Activated CD8-positive, alpha-beta memory T cell treated with anti-CD3 and anti-CD28 coated beads, Interleukin-2, amount 50 U/mL, for 24 hours (primary cell): ENCODE results near the gene PLCL1.
"Not testable (repeated sequence)": the region's sequence is repeated elsewhere in the genome, so short reads cannot be mapped to it uniquely, and the experiment has no call there.

ENCODE experiments used
- DNase-seq: peaks from one replicate; pipeline ENCODE4 v3.0.0-alpha.2; 2020; ENCODE audit errors: extremely low read depth

PLCL1 gene

DNA sequence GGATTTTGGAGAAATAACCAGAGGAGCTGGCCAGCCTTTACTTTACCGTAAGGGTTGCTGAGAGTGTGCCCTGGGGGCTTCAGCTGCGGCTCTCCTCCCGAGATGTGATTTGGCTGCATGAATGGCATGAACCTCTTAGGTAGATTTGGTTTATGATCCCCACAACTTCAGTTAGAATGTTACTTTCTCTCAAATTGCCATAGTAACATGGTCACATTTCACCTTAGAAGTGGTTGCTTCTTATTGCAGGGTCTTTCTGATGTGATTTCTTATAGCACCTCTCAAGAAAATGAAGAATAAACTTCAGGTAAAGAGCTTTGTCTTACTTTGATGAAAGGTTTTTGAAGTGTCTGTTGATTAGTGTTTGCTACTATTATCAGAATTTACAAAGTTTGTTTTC, 5.6 kb downstream of the PLCL1 start:
- DNase-seq = no peak

DNA sequence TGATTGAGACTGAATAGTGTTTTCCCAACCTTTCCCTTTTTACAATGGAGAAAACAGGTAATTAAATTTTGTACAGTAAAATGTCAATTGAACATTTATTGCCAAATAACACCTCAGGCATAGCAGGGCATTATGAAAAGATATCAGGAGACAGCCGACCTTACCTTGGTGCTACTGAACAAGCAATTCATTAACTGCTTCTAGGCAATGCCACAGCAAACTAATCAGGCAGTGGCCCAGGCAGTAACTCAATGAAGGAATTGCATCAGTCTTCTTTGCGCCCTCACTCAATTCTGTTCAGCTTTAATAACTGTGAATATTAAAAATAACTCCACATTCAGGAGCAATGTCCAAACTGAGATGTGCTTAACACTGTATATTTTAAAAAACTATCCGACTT, 6.1 kb downstream of the PLCL1 start:
- DNase-seq = no peak

DNA sequence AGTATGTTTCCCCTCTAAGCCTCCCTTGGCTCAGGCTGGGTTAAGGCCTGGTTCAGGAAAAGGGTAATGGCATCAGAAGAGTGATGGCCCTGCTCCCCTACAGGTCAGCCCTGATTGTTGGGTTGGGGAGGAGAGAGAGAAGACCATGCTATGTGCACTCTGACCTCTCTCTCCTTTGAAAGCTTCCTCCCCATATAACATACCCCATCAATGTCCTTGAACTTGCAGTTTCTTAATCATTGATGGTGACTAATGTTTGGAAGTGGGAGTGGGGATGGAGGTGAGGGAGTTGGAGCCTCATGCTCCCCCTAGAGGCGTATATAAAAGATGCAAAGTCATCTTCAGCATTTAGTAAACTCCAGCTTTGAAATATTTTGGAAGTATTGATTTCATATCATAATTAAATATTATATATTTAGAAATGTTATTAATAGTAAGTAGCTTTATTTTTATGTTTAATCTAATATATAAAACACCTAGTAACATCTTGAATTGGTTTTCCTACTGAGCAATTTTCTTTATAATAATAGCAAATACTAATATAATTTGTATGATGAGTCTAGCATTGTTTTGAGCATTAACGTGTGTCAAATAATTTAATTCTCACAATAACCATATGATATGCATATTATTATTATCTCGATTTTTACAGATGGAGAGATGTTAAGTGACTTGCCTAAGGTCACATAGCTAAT, 8.8 kb downstream of the PLCL1 start:
- DNase-seq = no peak

DNA sequence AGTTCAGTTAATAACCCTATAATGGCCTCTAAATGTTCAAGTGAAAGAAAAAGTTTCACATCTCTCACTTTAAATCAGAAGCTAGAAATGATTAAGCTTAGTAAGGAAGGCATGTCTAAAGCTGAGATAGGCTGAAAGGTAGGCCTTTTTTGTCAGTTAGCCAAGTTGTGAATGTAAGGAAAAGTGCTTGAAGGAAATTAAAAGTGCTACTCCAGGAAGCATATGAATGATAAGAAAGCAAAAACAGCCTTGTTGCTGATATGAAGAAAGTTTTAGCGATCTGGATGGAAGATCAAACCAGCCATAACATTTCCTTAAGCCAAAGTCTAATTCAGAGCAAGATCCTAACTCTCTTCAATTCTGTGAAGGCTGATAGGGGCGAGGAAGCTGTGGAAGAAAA, 10.1 kb downstream of the PLCL1 start:
- no peak for DNase-seq

DNA sequence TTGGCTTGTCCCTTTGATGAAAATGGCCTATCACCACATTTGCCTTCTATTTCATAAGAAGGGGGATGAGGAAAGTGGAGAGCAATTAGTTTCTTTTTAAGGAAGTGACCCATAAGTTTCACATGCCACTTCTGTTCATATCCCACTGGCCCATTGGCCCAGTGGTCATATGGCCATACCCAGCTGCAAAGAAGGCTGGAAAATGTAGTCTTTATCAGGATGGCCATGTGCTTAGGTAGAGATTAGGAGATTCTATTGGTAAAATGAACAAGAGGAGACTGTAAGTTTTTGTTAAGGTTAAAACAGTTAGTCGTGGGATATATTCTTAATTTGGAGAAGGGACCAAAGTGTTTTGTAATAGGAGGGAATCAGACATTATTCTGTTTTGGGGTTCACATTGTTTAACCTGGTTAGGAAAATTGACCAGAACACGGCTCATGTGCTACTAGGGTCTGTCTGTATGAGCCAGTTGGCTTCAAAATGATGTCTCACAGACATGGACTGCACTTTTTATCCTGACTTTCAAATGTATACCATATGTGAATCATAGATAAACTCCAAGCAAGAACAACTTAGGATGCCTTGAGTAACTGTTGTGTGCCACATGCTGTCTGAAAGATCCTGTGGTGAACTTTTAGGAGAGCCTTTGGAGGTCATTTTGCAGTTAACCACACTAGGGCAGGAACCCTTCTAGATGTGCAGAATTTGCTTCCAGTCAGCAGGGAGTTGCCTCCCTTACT, 17.3 kb downstream of the PLCL1 start:
- no peak for DNase-seq

DNA sequence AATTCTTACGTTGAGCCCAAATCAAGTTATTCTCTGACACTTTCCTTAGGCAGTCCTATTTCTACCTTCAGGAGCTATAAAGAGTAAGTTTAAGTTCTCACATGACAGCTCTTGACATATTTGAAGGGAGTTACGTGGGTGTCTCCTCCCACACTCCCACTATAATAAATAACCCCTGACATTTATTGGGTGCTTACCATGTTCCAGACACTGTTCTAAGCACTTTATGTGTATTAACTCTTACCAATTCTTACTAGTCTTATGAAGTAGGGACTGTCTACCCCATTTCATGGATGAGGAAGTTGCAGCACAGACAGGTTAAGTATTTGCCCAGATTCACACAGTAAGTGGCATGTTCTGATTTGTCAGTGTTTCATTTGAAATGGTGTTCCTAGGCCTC, 17.9 kb downstream of the PLCL1 start:
- no peak for DNase-seq

DNA sequence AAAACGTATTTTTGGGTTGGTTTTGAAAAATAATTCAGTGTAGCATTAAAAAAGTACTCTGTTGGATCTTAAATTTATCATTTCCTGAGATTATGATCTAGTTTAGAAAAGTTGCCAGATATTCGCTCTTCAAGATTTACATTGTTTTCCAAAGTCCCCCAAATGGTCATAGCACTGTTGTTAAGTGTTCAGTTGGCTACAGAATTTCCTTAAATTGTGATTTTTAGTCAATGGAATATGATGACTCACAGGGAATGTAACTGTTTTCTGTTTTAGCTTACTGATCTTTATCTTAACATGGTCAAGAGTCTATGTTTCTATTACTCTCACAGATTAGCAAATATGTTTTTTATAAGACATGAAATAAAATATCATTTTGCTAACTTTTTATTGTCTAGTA, 23.2 kb downstream of the PLCL1 start:
- DNase-seq = no peak

DNA sequence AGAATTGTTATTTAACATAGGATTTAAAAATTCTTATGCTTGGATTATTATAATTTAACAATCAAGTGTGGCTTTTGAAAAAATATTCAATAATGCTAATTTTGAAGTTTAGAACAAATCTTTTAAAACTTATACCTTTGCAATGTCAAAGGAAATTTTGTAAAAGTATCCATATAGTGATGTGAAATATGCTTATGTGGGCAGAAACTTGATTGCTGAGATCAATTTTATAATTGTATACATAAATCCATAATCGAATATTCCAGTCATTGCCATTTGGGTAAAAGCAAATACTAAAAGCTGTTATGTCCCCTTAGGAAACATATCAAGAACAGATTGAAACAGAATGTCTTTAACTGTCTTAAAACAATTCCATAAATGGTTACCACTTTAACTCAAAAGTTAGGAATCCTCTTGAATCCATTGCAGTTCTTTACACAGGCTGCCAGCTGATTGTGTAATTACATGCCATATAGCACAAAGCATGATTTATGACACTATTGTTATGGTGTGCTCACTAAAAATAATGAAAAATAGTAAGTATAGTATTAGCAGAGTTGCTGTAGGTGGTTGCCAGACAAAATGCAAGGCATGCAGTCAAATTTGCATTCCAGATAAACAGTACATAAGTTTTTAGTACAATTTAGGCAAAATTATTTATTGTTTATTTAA, 24.2 kb downstream of the PLCL1 start:
- DNase-seq = no peak

DNA sequence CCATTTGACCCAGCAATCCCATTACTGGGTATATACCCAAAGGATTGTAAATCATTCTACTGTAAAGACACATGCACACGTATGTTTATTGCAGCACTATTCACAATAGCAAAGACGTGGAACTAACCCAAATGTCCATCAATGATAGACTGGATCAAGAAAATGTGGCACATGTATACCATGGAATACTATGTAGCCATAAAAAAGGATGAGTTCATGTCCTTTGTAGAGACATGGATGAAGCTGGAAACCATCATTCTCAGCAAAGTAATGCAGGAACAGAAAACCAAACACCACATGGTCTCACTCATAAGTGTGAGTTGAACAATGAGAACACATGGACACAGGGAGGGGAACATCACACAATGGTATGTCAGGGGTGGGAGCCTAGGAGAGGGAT, 30.4 kb downstream of the PLCL1 start:
- DNase-seq = not testable (repeated sequence)

DNA sequence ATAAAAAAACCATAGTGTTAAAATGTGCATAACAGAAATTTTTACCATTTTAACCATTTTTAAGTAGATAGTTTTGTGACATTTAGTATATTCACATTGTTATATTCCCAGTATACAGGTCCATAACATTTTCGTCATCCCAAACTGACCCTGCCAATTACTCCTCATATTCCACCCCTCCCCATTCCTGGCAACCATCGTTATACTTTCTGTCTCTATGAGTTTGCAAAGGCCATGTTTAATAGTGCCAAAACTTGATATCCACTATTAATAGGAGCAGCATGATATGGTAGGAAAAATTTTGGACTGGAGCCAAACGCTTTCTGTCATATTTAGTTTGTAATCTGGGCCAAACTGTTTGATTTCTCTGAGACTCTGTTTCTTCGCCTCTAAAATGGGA, 30.9 kb downstream of the PLCL1 start:
- no peak for DNase-seq

DNA sequence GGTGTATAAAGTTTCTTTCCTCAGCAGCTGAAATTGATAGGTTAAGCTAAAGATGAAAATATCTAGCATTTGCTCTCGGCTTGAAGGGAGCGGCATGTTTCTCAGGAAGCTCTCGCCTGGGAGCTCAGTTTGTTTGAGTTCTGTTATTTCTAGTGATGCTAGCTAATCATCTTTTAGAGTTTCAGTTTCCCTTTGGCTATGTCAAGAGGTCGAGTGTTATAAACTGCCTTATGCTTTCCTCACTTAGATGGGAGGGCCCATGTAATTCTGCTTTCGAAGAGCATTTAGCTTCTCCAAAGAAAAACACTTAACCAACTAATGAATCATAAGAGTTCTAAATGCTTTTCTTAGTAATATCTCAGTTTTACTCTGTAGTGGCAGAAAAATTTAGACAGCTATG, 33.6 kb downstream of the PLCL1 start:
- no peak for DNase-seq

DNA sequence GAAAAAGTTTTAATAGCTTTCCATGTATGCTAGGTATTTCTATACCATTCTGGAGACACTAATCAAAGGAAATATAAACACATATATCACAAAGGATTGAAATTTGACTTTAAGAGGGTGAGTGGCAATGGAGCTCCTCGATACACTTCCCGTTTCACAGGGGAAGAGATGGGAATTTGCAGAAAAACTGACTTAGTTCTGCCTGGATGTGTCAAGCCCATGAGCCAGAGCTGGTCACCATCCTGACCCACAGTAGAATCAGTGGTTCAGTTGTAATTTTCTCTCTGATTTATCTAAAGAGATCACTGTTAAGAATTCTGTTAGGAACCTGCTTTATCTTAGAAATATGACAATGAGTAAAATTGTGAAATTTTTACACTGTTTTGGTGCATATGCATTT, 34.2 kb downstream of the PLCL1 start:
- DNase-seq = no peak

DNA sequence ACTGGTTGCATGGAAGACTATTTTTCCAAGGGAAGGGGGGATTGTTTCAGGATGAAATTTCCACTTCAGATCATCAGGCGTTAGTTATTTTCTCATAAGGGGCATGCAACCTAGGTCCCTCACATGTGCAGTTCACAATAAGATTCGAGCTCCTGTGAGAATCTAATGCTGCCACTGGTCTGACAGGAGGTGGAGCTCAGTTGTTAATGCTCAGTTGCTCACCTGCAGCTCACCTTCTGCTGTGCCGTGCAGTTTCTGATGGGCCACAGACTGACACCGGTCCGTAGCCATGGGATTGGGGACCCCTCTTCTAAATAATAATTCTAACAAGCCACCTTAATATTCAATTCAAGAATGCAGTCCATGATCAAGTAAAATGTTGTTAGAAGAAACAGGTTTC, 34.9 kb downstream of the PLCL1 start:
- DNase-seq = no peak

DNA sequence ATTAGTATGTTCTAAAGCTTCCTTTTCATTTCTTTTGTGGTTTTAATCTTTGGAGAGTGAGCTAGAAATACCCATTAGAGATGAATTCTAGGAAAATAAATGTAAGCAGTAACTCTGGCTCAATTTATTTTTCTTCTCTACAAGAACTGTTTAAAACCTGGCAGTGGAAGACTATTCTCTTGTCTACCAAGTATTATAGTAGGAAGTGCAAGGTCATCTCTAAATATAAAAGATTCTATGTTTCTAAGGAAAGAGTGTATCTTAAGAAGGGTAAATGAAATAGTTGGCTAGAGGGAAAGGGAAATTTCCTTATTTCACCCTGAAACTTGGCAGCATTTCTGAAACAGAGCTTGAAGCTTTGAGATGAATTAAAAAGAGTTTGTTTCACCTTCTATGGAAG, 35.5 kb downstream of the PLCL1 start:
- DNase-seq = no peak

DNA sequence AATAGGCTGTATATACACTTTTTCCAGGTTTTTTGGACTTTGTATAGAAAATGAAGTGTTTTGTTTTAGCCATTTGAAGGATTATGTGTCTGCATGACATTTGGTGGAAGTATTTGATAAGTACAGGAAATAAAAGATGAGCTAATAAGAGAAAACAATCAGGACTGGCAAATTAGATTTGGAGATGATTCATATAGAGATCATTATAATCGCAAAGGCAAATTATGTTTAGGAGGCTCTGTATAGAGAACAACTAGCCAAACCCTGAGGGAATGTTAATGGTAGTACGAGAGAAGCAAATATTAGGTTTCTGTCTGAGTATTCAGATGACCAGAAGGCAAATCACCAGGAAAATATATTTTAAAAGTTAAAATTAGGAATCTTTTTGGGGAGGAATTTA, 41.7 kb downstream of the PLCL1 start:
- DNase-seq = no peak

DNA sequence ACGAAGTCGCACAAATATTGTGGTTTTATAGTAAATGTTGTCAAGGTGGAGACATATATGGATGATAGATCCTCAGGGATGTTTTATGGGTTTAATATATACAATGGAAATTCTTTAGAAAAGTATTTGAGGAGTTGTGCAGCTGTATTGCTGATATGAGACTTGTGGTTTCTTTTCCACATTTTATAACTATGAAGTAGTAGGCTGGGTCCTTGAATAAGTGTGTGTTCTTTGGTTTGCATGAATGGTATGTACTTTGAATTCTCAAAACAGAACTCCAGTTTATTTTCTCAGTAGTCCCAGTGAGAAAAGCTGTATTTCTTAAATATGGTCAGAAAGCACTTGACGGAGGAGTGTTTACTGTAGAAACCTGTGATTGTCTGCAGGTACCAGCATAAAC, 42.4 kb downstream of the PLCL1 start:
- DNase-seq = no peak

DNA sequence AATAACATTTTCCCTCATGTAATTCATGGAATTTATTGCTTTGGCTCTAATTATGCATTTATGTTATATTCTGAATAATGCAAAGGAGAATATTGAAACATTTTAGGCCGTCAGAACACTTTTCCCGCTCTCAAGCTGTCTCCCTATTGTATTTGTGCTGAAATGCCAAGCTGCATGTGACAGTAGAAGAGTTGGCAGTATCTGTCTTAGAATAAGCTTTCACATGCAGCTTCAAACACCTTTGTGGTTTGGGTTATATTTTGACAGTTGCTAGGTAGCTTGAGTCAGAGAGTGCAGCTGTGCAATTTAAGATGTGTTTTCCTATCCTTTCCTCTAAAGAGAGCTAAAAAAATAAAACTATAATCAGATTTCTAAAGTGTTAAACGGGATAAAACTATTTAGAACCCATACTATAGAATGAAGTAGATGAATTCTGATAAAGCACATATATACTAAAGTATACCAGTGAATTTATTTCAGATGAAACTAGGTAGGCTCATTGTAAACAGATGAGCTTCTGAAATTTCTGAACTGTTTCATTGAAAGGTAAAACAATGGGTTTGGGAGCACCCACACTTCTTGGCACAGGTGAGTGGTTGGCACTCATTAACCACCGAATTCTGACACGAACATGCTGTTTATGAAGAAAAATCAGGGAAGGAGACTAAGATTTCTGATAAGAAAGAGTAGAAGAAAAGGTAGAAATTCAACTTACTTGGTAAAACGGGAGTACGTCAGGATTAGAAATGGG, 43.4 kb downstream of the PLCL1 start:
- DNase-seq = no peak

DNA sequence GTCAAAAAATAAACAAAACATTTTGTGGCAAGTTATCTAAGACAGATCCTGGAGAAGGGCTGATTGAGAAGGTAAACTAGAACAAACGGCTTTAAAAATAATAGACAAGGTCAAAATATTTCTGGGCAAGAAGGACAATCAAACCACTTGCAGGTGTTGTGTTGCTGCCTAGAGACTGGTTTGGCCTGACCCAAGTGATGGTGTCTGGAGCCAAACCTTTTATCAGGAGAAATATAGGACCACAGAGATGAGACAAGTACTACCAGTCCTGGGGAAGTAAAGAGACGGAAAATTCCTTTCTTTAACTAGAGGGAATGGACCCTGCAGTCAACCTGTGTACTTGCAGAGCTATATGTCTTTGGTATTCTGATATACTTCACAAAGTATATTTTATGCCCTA, 44.2 kb downstream of the PLCL1 start:
- DNase-seq = no peak

DNA sequence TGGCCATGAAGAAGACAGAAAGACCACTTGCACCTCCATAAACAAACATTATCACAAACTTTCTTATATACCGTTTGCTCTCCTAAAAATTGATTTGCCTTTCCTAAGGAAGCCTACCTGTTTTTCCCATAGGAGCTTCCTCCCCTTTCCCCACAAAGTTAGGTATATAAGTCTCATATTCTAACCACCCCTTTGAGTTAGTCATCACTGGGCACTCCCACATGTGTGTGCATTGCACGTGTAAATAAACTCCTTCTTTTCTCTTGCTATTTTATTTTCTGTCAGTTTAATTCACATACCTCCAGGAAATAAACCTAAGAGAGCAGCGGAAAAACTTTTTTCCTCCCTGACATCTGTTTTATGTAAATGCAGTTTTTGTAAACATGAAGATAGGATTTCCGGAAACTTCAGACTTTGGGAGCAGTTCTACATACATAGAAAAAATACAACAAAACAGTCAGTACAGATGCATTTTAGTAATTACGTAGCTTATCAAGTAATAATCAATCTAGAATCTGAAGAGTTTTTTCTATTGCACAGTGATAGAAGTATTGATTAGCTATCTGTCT, 46.6 kb downstream of the PLCL1 start:
- DNase-seq = no peak

DNA sequence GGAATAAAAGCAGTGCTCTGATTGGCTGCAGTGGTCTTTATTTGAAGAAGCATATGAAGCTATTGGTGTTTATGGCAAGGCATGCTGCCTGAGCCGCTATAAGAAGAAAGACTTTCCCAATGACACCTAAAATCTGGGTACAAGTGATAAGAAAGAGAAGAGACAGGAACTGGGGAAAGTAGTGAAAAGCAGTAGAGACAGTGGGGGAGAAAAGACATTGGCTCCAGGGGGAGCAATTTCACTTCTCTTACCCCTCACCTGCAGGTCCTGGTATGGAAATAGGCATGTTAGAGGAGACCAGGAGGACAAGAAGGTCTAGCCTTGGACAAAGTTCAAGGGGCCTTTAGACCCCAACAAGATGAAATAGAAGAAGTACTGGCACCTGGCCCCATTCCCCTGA, 47.1 kb downstream of the PLCL1 start:
- DNase-seq = no peak

DNA sequence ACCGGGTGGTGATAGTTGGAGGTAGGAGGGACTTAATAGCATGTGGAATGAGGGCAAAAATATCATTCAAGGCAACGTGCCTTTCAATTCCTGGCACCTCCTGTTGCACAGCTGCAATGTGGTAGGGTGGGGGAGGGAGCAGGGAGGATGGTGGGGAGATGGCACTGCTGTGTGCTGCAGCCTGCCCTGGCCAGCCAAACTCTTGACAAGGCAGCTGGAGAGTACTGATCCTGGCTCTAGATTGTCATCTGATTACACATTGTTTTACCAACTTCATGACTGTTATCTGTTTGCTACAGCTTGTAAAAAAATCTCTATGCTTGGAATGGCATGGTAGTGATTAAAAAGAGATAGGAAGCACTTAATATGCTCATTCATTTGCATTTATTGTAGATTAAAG, 47.7 kb downstream of the PLCL1 start:
- DNase-seq = no peak

DNA sequence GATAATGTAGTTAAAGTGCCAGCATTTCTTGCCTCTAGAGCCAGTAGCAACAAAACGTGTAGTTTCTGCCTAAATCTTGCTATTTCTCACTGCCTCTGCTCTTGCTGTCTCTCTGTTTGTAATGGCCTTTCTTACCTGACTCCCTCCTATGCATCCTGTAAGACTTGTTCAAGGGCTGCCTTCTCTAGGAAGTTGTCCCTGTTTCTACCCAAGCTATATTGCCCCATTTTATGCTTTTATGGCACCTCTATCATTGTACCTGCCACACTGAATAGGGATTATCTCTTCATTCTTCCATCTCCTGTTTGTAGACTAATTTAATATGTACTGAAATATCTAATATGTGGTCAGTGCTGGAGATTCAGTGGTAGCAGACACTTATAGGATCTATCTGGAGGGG, 49.2 kb downstream of the PLCL1 start:
- DNase-seq = no peak
